Progenitor cell of endocrine pancreas (in vitro differentiated cells): ENCODE results near the gene FAM163B. TPM values are rescaled to one million over a fixed set of nuclear protein-coding genes. Genes with fewer than 3 reads are reported as not detected.

Source experiments
- DNase-seq: peaks from one replicate; pipeline ENCODE4 v3.0.0; 2021; ENCODE audit warnings: low spot score; ENCODE audit not compliant: unreplicated experiment
- H3K27ac Mint-ChIP-seq: 2 replicates; pipeline ENCODE4 v1.8.0; 2021; ENCODE audit warnings: mild to moderate bottlenecking, moderate library complexity, mixed read lengths
- H3K27me3 Mint-ChIP-seq: 2 replicates; pipeline ENCODE4 v1.8.0; 2021; ENCODE audit warnings: mixed read lengths
- H3K36me3 Mint-ChIP-seq: 2 replicates; pipeline ENCODE4 v1.8.0; 2022; ENCODE audit warnings: mixed read lengths; ENCODE audit not compliant: insufficient read depth
- H3K4me1 Mint-ChIP-seq: 2 replicates; pipeline ENCODE4 v1.8.0; 2021; ENCODE audit warnings: low read depth, mixed read lengths
- H3K4me3 Mint-ChIP-seq: 2 replicates; pipeline ENCODE4 v1.8.0; 2021; ENCODE audit warnings: low read depth, mild to moderate bottlenecking, moderate library complexity, mixed read lengths
- H3K9me3 Mint-ChIP-seq: 2 replicates; pipeline ENCODE4 v1.8.0; 2021; ENCODE audit warnings: low read depth, mixed read lengths
- CTCF ChIP-seq: fragments of 200-600 bp; sonication (generic); IDR thresholded peaks from one replicate; pipeline ENCODE4 v1.5.0; 2021; ENCODE audit warnings: antibody characterized with exemption, mild to moderate bottlenecking; ENCODE audit not compliant: unreplicated experiment
- total RNA-seq: library from RNA; stranded (reverse); gene quantifications from 2 replicates; pipeline ENCODE4 v1.2.1, GENCODE V29; 2021

The FAM163B gene
- total RNA-seq, 1 donor from 2014 or later, result not detected

- no peak for TF ChIP-seq CTCF
- Mint-ChIP-seq H3K36me3 (no peaks in the 10 kb centered on the region), H3K9me3 (no peaks in the 10 kb centered on the region), H3K4me1 (peaks cover 7% of the 10 kb centered on the region), H3K27me3 (peaks cover 28% of the 10 kb centered on the region), H3K4me3 (no peak overlapping the region), H3K27ac (no peak overlapping the region)
- DNase-seq, result no peak
Observed at GRCh38 chr9:133580419-133580738, 28.8 kb downstream of the FAM163B start.

- H3K4me1 Mint-ChIP-seq, result peaks cover 4% of the 10 kb centered on the region
- no peak for TF ChIP-seq CTCF
- no peak for DNase-seq
- peaks cover 28% of the 10 kb centered on the region for H3K27me3 Mint-ChIP-seq
- H3K27ac Mint-ChIP-seq, result no peak overlapping the region
- H3K9me3 Mint-ChIP-seq, result no peaks in the 10 kb centered on the region
- H3K4me3 Mint-ChIP-seq, result no peak overlapping the region
- H3K36me3 Mint-ChIP-seq, result no peaks in the 10 kb centered on the region
Observed at GRCh38 chr9:133579601-133580418, 29.4 kb downstream of the FAM163B start.

- no peak for DNase-seq
- Mint-ChIP-seq H3K9me3 (no peaks in the 10 kb centered on the region), H3K4me3 (no peak overlapping the region), H3K27me3 (peaks cover 24% of the 10 kb centered on the region), H3K27ac (no peak overlapping the region), H3K4me1 (no peaks in the 10 kb centered on the region), H3K36me3 (no peaks in the 10 kb centered on the region)
- no peak for TF ChIP-seq CTCF
Observed at GRCh38 chr9:133578524-133579441, 30.4 kb downstream of the FAM163B start.

- TF ChIP-seq CTCF, result no peak
- H3K27ac Mint-ChIP-seq, result no peak overlapping the region
- no peak overlapping the region for H3K4me3 Mint-ChIP-seq
- no peaks in the 10 kb centered on the region for H3K36me3 Mint-ChIP-seq
- H3K4me1 Mint-ChIP-seq, result no peaks in the 10 kb centered on the region
- H3K9me3 Mint-ChIP-seq, result no peaks in the 10 kb centered on the region
- no peak for DNase-seq
- peaks cover 28% of the 10 kb centered on the region for H3K27me3 Mint-ChIP-seq
Observed at GRCh38 chr9:133577737-133578112, 31.5 kb downstream of the FAM163B start.

DNA sequence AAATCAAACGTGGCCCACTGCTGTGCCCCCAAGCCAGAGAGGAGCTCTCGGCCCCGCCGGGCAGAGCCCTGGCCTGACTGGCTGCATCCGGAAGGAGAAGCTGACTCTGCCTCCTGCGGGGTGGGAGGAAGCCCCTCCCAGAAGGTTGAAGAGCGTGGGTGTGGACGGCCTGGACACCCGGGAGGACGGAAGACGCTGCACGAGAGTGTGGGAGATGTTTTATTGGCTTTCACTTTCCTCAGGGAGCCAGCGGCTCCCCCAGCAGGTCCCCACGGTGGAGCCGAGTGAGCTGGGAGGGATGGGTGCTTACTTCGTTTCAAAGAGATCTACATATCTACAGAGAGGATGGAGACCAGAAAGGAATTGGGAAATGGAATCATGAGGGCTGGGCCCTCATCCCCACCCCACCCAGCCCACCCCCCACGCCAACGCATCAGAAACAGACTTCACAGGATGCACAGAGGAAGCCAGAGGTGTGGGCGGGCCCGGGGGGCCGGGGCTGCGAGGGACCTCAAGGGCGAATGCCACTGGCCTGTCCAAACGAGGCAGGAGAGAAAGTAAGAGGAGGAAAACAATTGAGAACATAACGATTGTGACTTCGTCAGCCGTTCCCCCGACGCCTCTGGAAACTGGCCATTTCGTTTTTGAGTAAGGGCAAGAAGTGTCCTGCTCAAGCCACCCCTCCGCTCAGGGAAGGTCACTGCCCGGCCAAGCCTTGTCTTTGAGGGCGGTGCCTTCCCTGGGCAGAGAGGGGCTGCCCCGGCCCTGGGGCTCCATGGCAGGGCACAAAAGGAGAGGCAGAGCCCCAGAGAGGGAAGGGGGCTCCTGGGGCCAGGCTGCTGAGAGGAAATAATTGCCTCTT lies 32.1 kb downstream of the FAM163B start:
- DNase-seq, result no peak
- Mint-ChIP-seq H3K27ac (no peak overlapping the region), H3K36me3 (no peaks in the 10 kb centered on the region), H3K27me3 (peaks cover 28% of the 10 kb centered on the region), H3K4me3 (no peak overlapping the region), H3K4me1 (no peaks in the 10 kb centered on the region), H3K9me3 (no peaks in the 10 kb centered on the region)
- TF ChIP-seq CTCF, result no peak
